Head of caudate nucleus (tissue), 42 donors: ENCODE measurements around the gene ANLN.

ENCODE experiments used
- DNase-seq, 42 donors: peaks; one replicate each; pipeline versions ENCODE4 v3.0.0 to v3.0.0-alpha.2; 2020 to 2021; ENCODE audit warnings: mixed read lengths in 7 of 42
- intact Hi-C: fragments of 100-400 bp; cut with DNase I; formaldehyde crosslinking; loops from one replicate; pipeline ENCODE4 v1.15.0; 2022

Gene ANLN

GRCh38 chr7:36389371-36390198, at the start of gene ANLN:
Gene ANLN (plus strand): TSS chr7:36389862. CDS start chr7:36390027, 165 bp downstream.
- DNase-seq: peak; percentile 77 to 97 (median 92)
- intact Hi-C loops: loop anchor here (2.0 kb wide), 1 partner anchor 23 kb away; a partner anchor contains a TSS

GRCh38 chr7:36343548-36343947, 46.1 kb upstream of the ANLN start:
- intact Hi-C loops: no loop called here

GRCh38 chr7:36344622-36345021, 45.0 kb upstream of the ANLN start:
- DNase-seq: no peak
- intact Hi-C loops: no loop called here

More at GRCh38 chr7:36343548-36343947, 46.1 kb upstream of the ANLN start:
- DNase-seq: no peak

GRCh38 chr7:36346260-36346831, 43.3 kb upstream of the ANLN start:
- DNase-seq: no peak
- intact Hi-C loops: no loop called here

GRCh38 chr7:36348256-36348655, 41.4 kb upstream of the ANLN start:
- DNase-seq: no peak

GRCh38 chr7:36348771-36349170, 40.9 kb upstream of the ANLN start:
- DNase-seq: no peak
- intact Hi-C loops: no loop called here

More at GRCh38 chr7:36348256-36348655, 41.4 kb upstream of the ANLN start:
- intact Hi-C loops: no loop called here

GRCh38 chr7:36349626-36350025, 40.0 kb upstream of the ANLN start:
- intact Hi-C loops: no loop called here
- no peak for DNase-seq

GRCh38 chr7:36355490-36355889, 34.2 kb upstream of the ANLN start:
- no peak for DNase-seq
- intact Hi-C loops: no loop called here

- intact Hi-C loops: no loop called here
Observed at GRCh38 chr7:36357054-36357453, 32.6 kb upstream of the ANLN start.

GRCh38 chr7:36358589-36358988, 31.1 kb upstream of the ANLN start:
- DNase-seq: no peak
- intact Hi-C loops: no loop called here

More at GRCh38 chr7:36357054-36357453, 32.6 kb upstream of the ANLN start:
- peak in 3 of 42 donors; percentile 20 to 28 (median 23) for DNase-seq

GRCh38 chr7:36360244-36360643, 29.4 kb upstream of the ANLN start:
- peak in 2 of 42 donors; percentile 14 to 26 for DNase-seq
- intact Hi-C loops: no loop called here

- DNase-seq: no peak
- intact Hi-C loops: no loop called here
Observed at GRCh38 chr7:36361227-36361626, 28.4 kb upstream of the ANLN start.

- no peak for DNase-seq
- intact Hi-C loops: no loop called here
Observed at GRCh38 chr7:36363515-36363914, 26.1 kb upstream of the ANLN start.

- DNase-seq: no peak
- intact Hi-C loops: loop anchor here (2.0 kb wide), 1 partner anchor 23 kb away; the partner anchor contains the start of gene ANLN
Observed at GRCh38 chr7:36366005-36366717, 23.5 kb upstream of the ANLN start.

GRCh38 chr7:36366718-36367560, 22.7 kb upstream of the ANLN start:
- peak; percentile 77 to 97 (median 92) for DNase-seq
- intact Hi-C loops: loop anchor here (2.0 kb wide), 1 partner anchor 22 kb away; the partner anchor contains the start of gene ANLN

- DNase-seq: peak in 3 of 42 donors; percentile 9 to 27 (median 15)
- intact Hi-C loops: loop anchor here (2.0 kb wide), 1 partner anchor 21 kb away; the partner anchor contains the start of gene ANLN
Observed at GRCh38 chr7:36367561-36368077, 22.0 kb upstream of the ANLN start.

GRCh38 chr7:36368496-36368895, 21.2 kb upstream of the ANLN start:
- intact Hi-C loops: no loop called here
- no peak for DNase-seq

- no peak for DNase-seq
- intact Hi-C loops: no loop called here
Observed at GRCh38 chr7:36369171-36369570, 20.5 kb upstream of the ANLN start.
